Stomach (tissue), 4 donors: ENCODE results near the gene AP2A1.

ENCODE experiments used
- CTCF ChIP-seq, 7 experiments: fragments of 450-650 bp in 4 of 7; fragments of 200-600 bp in 3 of 7; sonication (generic) in 3 of 7; IDR thresholded peaks; one replicate each; pipeline ENCODE4 v1.5.1; 2016 to 2019; ENCODE audit warnings: antibody characterized with exemption in 7 of 7, control low read depth in 2 of 7, mild to moderate bottlenecking in 1 of 7
- EP300 ChIP-seq: sonication (generic); formaldehyde crosslinking; IDR thresholded peaks from one replicate; pipeline ENCODE4 v1.6.1; 2017; ENCODE audit warnings: antibody characterized with exemption
- POLR2A ChIP-seq, 4 donors: fragments of 450-650 bp; IDR thresholded peaks; one replicate each; pipeline ENCODE4 v1.6.1; 2016; ENCODE audit warnings: antibody characterized with exemption in 4 of 4, control low read depth in 2 of 4, mild to moderate bottlenecking in 1 of 4, moderate library complexity in 1 of 4

GRCh38 chr19:49774969-49775368, 8.2 kb downstream of the AP2A1 start:
- no peak for TF ChIP-seq CTCF (IDR thresholded peaks at IDR 0.05)
- no peak for TF ChIP-seq POLR2A (IDR thresholded peaks at IDR 0.05)
- no peak for TF ChIP-seq EP300
